Transverse colon (tissue), 4 donors: ENCODE measurements around the gene RALGAPA2. TPM values are rescaled to one million over a fixed set of nuclear protein-coding genes. Genes with fewer than 3 reads are reported as not detected.

ENCODE experiments used
- DNase-seq: peaks from one replicate; pipeline ENCODE4 v3.0.0-alpha.2; 2019
- H3K27ac ChIP-seq, 4 donors: fragments of 200-600 bp; sonication (generic); 2 replicates each; pipeline ENCODE4 v1.5.1; 2016 to 2018; ENCODE audit warnings: inconsistent platforms in 4 of 4
- H3K27me3 ChIP-seq: fragments of 200-600 bp; sonication (generic); 2 replicates; pipeline ENCODE4 v1.5.1; 2017; ENCODE audit warnings: inconsistent platforms
- H3K36me3 ChIP-seq, 4 donors: fragments of 200-600 bp; sonication (generic); 2 replicates each; pipeline ENCODE4 v1.5.1; 2017 to 2019; ENCODE audit warnings: inconsistent platforms in 4 of 4
- H3K4me1 ChIP-seq, 4 donors: fragments of 200-600 bp; sonication (generic); 2 replicates each; pipeline ENCODE4 v1.5.1; 2017 to 2020; ENCODE audit warnings: inconsistent platforms in 4 of 4
- H3K4me3 ChIP-seq, 4 donors: fragments of 200-600 bp; sonication (generic); 1 replicate in 1 of 4; 2 replicates in 3 of 4; pipeline versions ENCODE4 v1.5.1 to v1.6.1; 2017 to 2019; ENCODE audit warnings: inconsistent platforms in 4 of 4
- H3K9me3 ChIP-seq, 2 donors: fragments of 200-600 bp; sonication (generic); 2 replicates each; pipeline ENCODE4 v1.5.1; 2017 to 2019; ENCODE audit warnings: inconsistent platforms in 2 of 2
- CTCF ChIP-seq, 5 experiments: fragments of 200-600 bp in 3 of 5; fragments of 450-650 bp in 2 of 5; sonication (generic) in 3 of 5; IDR thresholded peaks; 1 replicate in 2 of 5; 2 replicates in 3 of 5; pipeline ENCODE4 v1.5.1; 2016 to 2017; ENCODE audit warnings: antibody characterized with exemption in 5 of 5, inconsistent platforms in 3 of 5, mild to moderate bottlenecking in 2 of 5, moderate library complexity in 1 of 5
- EP300 ChIP-seq: sonication (generic); formaldehyde crosslinking; IDR thresholded peaks from one replicate; pipeline ENCODE4 v1.6.1; 2017; ENCODE audit warnings: antibody characterized with exemption, low read depth
- POLR2A ChIP-seq: fragments of 450-650 bp; IDR thresholded peaks from one replicate; pipeline ENCODE4 v1.6.1; 2016; ENCODE audit warnings: antibody characterized with exemption, mild to moderate bottlenecking, moderate library complexity
- POLR2AphosphoS5 ChIP-seq, 3 donors: sonication (generic); formaldehyde crosslinking; IDR thresholded peaks; one replicate each; pipeline ENCODE4 v1.6.1; 2016; ENCODE audit warnings: antibody characterized with exemption in 3 of 3
- WGBS, 2 donors: methylation state at CpG; one replicate each; pipeline ENCODE4 v1.1.5; 2018; ENCODE audit warnings: low coverage in 1 of 2; 5-methylcytosine and 5-hydroxymethylcytosine counted together
- in situ Hi-C, 4 donors: fragments of 200-750 bp; cut with MboI; loops; one replicate each; pipeline versions ENCODE4 v1.15.0 to v1.15.1; 2017; ENCODE audit warnings: low sequenced_read_pairs in 3 of 4, low pct_ligation_motif_present in 1 of 4, low pct_unique_long_range_greater_than_20kb in 1 of 4
- intact Hi-C: fragments of 100-400 bp; cut with DNase I; formaldehyde crosslinking; loops from one replicate; pipeline ENCODE4 v1.15.1; 2023; ENCODE audit warnings: low total_unique reads
- total RNA-seq, 4 donors: library from RNA; depleted of rRNA; stranded (reverse); fragments of >200 nt; gene quantifications; one replicate each; pipeline ENCODE4 v1.1.0, GENCODE V29; 2016

RALGAPA2 gene
- total RNA-seq, 4 donors from 2014 or later: 29.5 to 84.0 (median 66.5) TPM

- intact Hi-C loops: no loop called here
- H3K4me3 ChIP-seq: no peak overlapping the region
- H3K4me1 ChIP-seq: no peaks in the 10 kb centered on the region
- TF ChIP-seq POLR2A (no peak), POLR2AphosphoS5 (IDR thresholded peaks at IDR 0.05) (no peak)
- WGBS, 2 donors: 98 to 100% methylated on average over 4 of the region's 4 CpGs
- no peak for DNase-seq
- no peak overlapping the region for H3K27ac ChIP-seq
- no peaks in the 10 kb centered on the region for H3K36me3 ChIP-seq
- H3K27me3 ChIP-seq: no peaks in the 10 kb centered on the region
- in situ Hi-C loops: no loop called here
- H3K9me3 ChIP-seq: no peaks in the 10 kb centered on the region
Observed at GRCh38 chr20:20409331-20409730, 303.1 kb downstream of the RALGAPA2 start.

- in situ Hi-C loops: no loop called here
Observed at GRCh38 chr20:20407891-20408805, 304.3 kb downstream of the RALGAPA2 start.

GRCh38 chr20:20406306-20406705 lies 306.1 kb downstream of the RALGAPA2 start:
- H3K4me3 ChIP-seq: no peak overlapping the region
- no peak for TF ChIP-seq POLR2AphosphoS5 (IDR thresholded peaks at IDR 0.05)
- no peak for TF ChIP-seq EP300
- TF ChIP-seq POLR2A: no peak
- TF ChIP-seq CTCF (IDR thresholded peaks at IDR 0.05): no peak
- no peak for DNase-seq
- no peaks in the 10 kb centered on the region for H3K9me3 ChIP-seq
- no peaks in the 10 kb centered on the region for H3K4me1 ChIP-seq
- no peaks in the 10 kb centered on the region for H3K36me3 ChIP-seq
- H3K27me3 ChIP-seq: no peaks in the 10 kb centered on the region
- in situ Hi-C loops: no loop called here
- 85 to 100% methylated on average over 1 to 2 of the region's 2 CpGs for WGBS, 2 donors
- intact Hi-C loops: no loop called here
- H3K27ac ChIP-seq: no peak overlapping the region

More at GRCh38 chr20:20407891-20408805, 304.3 kb downstream of the RALGAPA2 start:
- Histone ChIP-seq H3K27ac (no peak overlapping the region), H3K9me3 (no peaks in the 10 kb centered on the region), H3K4me3 (no peak overlapping the region), H3K4me1 (no peaks in the 10 kb centered on the region), H3K36me3 (no peaks in the 10 kb centered on the region), H3K27me3 (no peaks in the 10 kb centered on the region)
- TF ChIP-seq CTCF (IDR thresholded peaks at IDR 0.05): no peak
- no peak for TF ChIP-seq EP300
- no peak for TF ChIP-seq POLR2A
- TF ChIP-seq POLR2AphosphoS5 (IDR thresholded peaks at IDR 0.05): no peak
- no peak for DNase-seq
- WGBS, 2 donors: 67% methylated on average over 3 to 6 of the region's 6 CpGs
- intact Hi-C loops: no loop called here

GRCh38 chr20:20405623-20406022 lies 306.8 kb downstream of the RALGAPA2 start:
- Histone ChIP-seq H3K9me3 (no peaks in the 10 kb centered on the region), H3K27me3 (no peaks in the 10 kb centered on the region), H3K4me1 (no peaks in the 10 kb centered on the region), H3K4me3 (no peak overlapping the region), H3K27ac (no peak overlapping the region), H3K36me3 (no peaks in the 10 kb centered on the region)
- TF ChIP-seq CTCF (IDR thresholded peaks at IDR 0.05) (no peak), POLR2A (no peak), POLR2AphosphoS5 (IDR thresholded peaks at IDR 0.05) (no peak), EP300 (no peak)
- intact Hi-C loops: no loop called here
- in situ Hi-C loops: no loop called here
- WGBS, 2 donors: 89 to 100% methylated on average over 1 to 10 of the region's 10 CpGs
- DNase-seq: no peak
